ENCODE measurements around the gene CCNT2. TPM values are rescaled to one million over a fixed set of nuclear protein-coding genes. Genes with fewer than 3 reads are reported as not detected.
"Not testable (repeated sequence)": the region's sequence is repeated elsewhere in the genome, so short reads cannot be mapped to it uniquely, and the experiment has no call there.

Gene CCNT2
- polyA plus RNA-seq, 6 donors from 2014 or later = 28.9 to 37.3 (median 33.3) TPM

DNA sequence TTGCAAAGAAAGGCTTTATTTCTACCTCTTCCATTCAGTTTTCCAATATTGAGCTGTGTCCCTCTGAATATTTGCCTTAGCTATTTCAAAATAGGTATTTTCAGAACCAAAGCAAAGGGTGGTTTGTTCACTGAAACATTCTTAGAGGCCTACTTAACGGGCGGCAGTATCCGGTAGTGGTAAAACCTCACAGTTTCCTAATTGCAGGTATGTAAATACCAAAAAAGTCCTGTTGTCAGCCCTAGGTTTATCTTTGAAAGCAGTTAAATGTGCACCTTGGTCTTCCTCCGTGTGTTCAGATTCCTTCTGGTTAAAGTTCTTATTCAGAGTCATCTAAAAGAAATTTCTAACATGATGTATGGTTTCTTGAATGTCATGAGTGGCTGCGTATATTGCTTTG is 38.9 kb downstream of the CCNT2 start:
- H3K27me3 Mint-ChIP-seq = no peaks in the 10 kb centered on the region
- no peak overlapping the region for H3K27ac Mint-ChIP-seq
- no peak for DNase-seq
- no peak for ATAC-seq (ENCODE audit: low read depth in 2 of 2)
- peaks cover 16 to 19% of the 10 kb centered on the region in 2 donors for H3K36me3 Mint-ChIP-seq
- peaks cover 0 to 14% (median 8%) of the 10 kb centered on the region in 3 donors for H3K4me1 Mint-ChIP-seq
- H3K9me3 Mint-ChIP-seq = no peaks in the 10 kb centered on the region
- H3K4me3 Mint-ChIP-seq = no peak overlapping the region

- not testable (repeated sequence) for H3K27me3 Mint-ChIP-seq; H3K4me3 Mint-ChIP-seq; H3K4me1 Mint-ChIP-seq; H3K36me3 Mint-ChIP-seq; DNase-seq; H3K27ac Mint-ChIP-seq; ATAC-seq (ENCODE audit: low read depth in 2 of 2)
- peaks cover 0 to 22% (median 13%) of the 10 kb centered on the region in 7 donors for H3K9me3 Mint-ChIP-seq
These were observed 48.5 kb downstream of the CCNT2 start for GRCh38 chr2:134967166-134967565.

DNA sequence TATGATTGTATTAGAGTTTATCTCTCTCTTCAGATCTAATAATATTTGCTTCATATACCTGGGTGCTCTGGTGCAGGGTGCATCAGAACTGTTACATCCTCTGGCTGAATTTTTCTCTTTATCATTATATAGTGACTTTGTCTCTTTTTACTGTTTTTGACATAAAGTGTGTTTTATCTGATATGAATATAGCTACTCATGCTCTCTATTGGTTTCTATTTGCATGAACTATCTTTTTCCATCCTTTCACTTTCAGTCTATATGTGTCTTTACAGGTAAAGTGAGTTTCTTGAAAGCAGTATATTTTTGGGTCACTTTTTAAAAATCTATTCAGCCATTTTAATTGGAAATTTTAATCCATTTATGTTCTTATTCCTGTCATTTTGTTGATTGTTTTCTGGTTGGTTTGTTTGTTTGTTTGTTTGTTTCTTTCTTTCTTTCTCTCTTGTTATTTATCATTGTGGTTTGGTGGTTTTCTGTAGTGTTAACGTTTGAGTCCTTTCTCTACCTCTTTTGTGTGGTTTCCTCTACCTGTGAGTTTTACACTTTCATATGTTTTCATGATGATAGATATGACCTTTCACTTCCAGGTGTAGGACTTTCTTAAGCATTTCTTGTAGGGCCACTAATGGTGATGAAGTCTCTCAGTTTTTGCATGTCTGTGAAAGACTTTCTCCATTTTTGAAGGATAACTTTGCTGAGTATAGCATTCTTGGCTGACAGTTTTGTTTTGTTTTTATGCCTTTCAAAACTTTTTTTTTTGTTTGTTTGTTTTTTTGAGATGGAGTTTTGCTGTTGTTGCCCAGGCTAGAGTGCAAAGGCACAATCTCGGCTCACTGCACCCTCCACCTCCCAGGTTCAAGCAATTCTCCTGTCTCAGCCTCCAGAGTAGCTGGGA is 54.9 kb downstream of the CCNT2 start:
- ATAC-seq (ENCODE audit: low read depth in 2 of 2) = no peak
- Mint-ChIP-seq H3K9me3 (peaks cover 19 to 53% (median 38%) of the 10 kb centered on the region in 7 donors), H3K4me3 (peak overlapping the region in 1 of 8 donors; percentile 15), H3K27ac (no peak overlapping the region), H3K4me1 (peaks cover 0 to 3% (median 0%) of the 10 kb centered on the region in 3 donors), H3K36me3 (peaks cover 32% of the 10 kb centered on the region in 2 donors), H3K27me3 (peaks cover 0 to 4% (median 0%) of the 10 kb centered on the region in 3 donors)
- DNase-seq = no peak

DNA sequence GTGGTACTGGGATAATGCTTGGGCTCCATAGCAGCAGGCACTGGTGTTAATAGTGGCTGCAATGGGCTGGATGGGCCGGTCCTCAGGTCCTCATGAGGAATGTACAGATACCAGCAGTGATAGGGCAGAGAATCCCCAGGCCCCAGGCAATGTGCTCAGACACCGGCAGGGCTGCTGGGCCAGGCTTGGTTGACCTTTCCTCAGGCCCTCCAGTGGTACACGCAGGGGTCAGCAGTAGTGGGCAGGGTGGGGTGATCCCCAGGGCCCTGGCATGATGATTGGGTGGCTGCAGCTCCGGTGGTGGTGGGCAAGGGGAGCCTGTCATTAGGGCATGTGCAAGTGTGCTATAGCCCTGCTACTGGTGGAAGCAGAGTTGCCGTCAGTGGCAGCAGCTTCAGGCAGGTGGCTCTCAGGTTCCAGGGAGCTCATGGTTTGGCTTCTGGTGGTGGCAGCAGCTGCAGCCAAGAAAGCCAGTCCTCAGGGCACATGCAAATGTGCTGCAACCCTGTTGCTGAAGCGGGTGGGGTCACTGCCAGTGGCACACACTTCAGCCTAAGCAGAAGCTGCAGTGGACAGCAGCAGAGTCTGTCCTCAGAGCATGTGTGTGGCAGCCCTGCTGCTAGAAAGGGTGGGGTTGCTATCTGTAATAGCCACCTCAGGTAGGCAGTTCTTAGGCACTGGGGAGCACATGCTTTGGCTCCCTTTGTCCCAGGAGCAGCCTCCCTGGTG is 56.8 kb downstream of the CCNT2 start:
- H3K4me1 Mint-ChIP-seq = peaks cover 0 to 3% (median 0%) of the 10 kb centered on the region in 3 donors
- no peak for ATAC-seq (ENCODE audit: low read depth in 2 of 2)

DNA sequence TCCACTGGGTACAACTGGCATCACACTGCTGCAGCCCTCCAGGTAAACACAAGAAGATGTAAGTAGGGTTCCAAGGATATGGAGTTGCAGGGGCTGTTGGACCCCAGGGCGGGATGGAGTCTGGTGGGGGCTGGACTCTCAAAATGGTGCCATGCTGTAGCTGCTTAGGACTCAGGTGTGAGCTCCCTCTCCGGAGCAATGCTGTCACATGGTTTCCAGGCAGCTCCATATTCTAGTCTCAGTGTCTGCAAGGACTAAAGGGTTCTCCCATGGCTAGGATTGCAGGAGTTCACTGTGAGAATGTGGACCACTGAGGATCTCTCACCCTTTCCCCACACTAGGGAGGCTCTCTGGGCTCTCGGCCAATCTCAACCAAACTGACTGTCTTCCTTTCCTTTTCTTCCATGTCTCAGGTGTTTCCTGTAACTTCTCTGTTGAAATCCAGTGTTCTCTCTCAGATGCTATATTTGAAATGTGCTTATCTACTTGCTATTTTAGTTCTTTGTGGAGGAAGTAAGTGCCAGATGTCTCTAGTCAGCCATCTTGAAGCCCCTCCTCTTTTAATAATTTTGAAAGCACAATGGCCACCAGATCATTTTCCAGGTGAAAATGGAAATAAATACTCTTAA is 57.6 kb downstream of the CCNT2 start:
- DNase-seq (no peak), ATAC-seq (ENCODE audit: low read depth in 2 of 2) (no peak)
- H3K4me3 Mint-ChIP-seq = peak overlapping the region in 1 of 8 donors; percentile 45
- peaks cover 17 to 35% (median 28%) of the 10 kb centered on the region in 7 donors for H3K9me3 Mint-ChIP-seq
- H3K36me3 Mint-ChIP-seq = peaks cover 27 to 28% of the 10 kb centered on the region in 2 donors
- H3K4me1 Mint-ChIP-seq = peaks cover 0 to 3% (median 0%) of the 10 kb centered on the region in 3 donors
- no peak overlapping the region for H3K27ac Mint-ChIP-seq
- H3K27me3 Mint-ChIP-seq = no peaks in the 10 kb centered on the region

More for the DNA sequence above, 56.8 kb downstream of the CCNT2 start:
- peak overlapping the region in 1 of 8 donors; percentile 38 for H3K4me3 Mint-ChIP-seq
- H3K9me3 Mint-ChIP-seq = peaks cover 19 to 42% (median 31%) of the 10 kb centered on the region in 7 donors
- no peak for DNase-seq
- H3K27me3 Mint-ChIP-seq = peaks cover 0 to 4% (median 0%) of the 10 kb centered on the region in 3 donors
- peak overlapping the region in 1 of 6 donors; percentile 33 for H3K27ac Mint-ChIP-seq
- peaks cover 32% of the 10 kb centered on the region in 2 donors for H3K36me3 Mint-ChIP-seq

- H3K4me1 Mint-ChIP-seq; ATAC-seq (ENCODE audit: low read depth in 2 of 2); H3K4me3 Mint-ChIP-seq; DNase-seq; H3K27me3 Mint-ChIP-seq; H3K27ac Mint-ChIP-seq: not testable (repeated sequence)
- Mint-ChIP-seq H3K9me3 (peaks cover 14 to 31% (median 25%) of the 10 kb centered on the region in 7 donors), H3K36me3 (peaks cover 24 to 25% of the 10 kb centered on the region in 2 donors)
These were observed 58.5 kb downstream of the CCNT2 start for GRCh38 chr2:134977104-134977503.

DNA sequence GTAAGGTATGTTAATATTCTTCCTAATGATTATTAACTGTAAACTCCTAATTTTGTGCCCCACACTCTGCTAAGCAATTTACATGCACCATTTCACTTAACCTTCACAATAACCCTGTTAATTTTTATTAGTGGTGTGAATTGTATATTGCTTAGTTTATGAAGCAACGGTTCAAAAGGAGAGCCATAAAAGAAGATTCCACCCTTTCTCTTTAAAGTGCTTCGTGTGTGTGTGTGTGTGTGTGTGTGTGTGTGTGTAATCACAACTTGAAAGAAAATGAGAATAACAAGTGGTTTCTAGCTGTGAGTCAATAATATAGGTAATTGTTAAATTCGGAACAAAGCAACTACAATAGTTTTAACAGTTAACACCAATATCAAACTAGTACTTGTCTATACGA is 60.6 kb downstream of the CCNT2 start:
- Mint-ChIP-seq H3K9me3 (peaks cover 7 to 17% (median 11%) of the 10 kb centered on the region in 7 donors), H3K4me3 (no peak overlapping the region), H3K4me1 (peaks cover 0 to 3% (median 0%) of the 10 kb centered on the region in 3 donors), H3K27ac (no peak overlapping the region), H3K36me3 (peaks cover 9 to 11% of the 10 kb centered on the region in 2 donors), H3K27me3 (no peaks in the 10 kb centered on the region)
- no peak for ATAC-seq (ENCODE audit: low read depth in 2 of 2)
- no peak for DNase-seq

DNA sequence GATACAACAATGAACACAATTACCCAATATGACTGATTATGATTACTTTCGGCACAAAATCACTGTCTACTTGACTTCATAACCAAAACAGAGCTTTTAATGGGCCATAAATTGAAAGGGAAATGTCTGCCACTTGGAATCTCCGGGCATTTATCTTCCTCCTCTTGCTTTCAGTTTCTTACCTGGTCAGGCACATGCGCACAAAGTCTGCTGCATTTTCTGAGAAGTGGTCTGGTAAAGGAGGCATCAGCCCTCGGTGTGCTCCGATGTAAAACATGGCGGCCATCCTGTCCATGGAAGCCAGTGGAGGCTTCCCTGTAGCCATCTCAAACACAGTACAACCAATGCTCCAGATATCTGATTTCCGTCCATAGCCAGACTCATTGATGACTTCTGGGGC is 62.0 kb downstream of the CCNT2 start:
- H3K27ac Mint-ChIP-seq = no peak overlapping the region
- H3K36me3 Mint-ChIP-seq = peaks cover 0 to 5% of the 10 kb centered on the region in 2 donors

DNA sequence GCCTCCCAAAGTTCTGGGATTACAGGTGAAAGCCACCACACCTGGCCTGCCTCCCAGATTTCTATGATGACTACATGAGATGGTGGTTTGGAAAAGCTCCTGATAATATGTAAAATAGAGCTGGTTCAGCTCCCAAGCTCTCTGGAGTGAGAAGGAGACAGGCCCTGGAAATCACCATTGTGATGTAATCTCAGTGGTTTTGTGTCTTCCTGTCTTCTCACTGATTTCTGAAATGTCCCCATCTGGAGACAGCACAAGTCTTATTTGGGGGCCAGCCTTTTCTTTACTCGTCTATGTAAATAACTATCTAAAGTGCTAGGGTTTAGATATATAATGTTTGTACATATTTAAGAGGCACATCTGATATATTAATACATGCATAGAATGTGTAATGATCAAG is 64.0 kb downstream of the CCNT2 start:
- H3K36me3 Mint-ChIP-seq = peaks cover 0 to 5% of the 10 kb centered on the region in 2 donors
- H3K4me1 Mint-ChIP-seq = peaks cover 0 to 3% (median 0%) of the 10 kb centered on the region in 3 donors
- DNase-seq (no peak), ATAC-seq (ENCODE audit: low read depth in 2 of 2) (no peak)
- H3K9me3 Mint-ChIP-seq = peaks cover 0 to 6% (median 0%) of the 10 kb centered on the region in 7 donors
- H3K27ac Mint-ChIP-seq = no peak overlapping the region
- H3K27me3 Mint-ChIP-seq = no peaks in the 10 kb centered on the region
- no peak overlapping the region for H3K4me3 Mint-ChIP-seq

More for the DNA sequence above, 62.0 kb downstream of the CCNT2 start:
- Mint-ChIP-seq H3K4me1 (peaks cover 0 to 3% (median 0%) of the 10 kb centered on the region in 3 donors), H3K4me3 (no peak overlapping the region), H3K27me3 (no peaks in the 10 kb centered on the region), H3K9me3 (peaks cover 0 to 10% (median 1%) of the 10 kb centered on the region in 7 donors)
- ATAC-seq (ENCODE audit: low read depth in 2 of 2) (no peak), DNase-seq (no peak)

DNA sequence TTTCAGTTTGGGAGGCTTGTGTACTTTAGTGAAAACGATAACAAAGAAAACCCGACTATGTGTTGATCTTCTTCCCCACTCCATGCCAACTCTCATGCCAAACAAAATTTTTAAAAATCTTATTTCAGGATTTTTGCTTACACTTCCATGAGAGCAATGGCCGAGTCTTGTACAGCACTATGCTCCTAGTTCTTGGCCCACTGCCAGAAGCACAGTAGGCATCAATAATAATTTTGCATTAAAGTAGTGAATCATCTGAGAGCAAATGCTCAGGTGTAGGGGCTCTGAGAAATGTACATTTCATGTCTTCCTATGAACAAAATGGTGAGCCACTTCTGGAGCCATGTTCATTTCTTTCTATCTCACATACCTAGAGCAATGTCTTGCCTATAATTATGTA is 66.4 kb downstream of the CCNT2 start:
- Mint-ChIP-seq H3K4me3 (no peak overlapping the region), H3K9me3 (peaks cover 0 to 6% (median 0%) of the 10 kb centered on the region in 7 donors), H3K27me3 (no peaks in the 10 kb centered on the region), H3K4me1 (no peaks in the 10 kb centered on the region), H3K27ac (no peak overlapping the region), H3K36me3 (no peaks in the 10 kb centered on the region)
- ATAC-seq (ENCODE audit: low read depth in 2 of 2) (no peak), DNase-seq (no peak)

DNA sequence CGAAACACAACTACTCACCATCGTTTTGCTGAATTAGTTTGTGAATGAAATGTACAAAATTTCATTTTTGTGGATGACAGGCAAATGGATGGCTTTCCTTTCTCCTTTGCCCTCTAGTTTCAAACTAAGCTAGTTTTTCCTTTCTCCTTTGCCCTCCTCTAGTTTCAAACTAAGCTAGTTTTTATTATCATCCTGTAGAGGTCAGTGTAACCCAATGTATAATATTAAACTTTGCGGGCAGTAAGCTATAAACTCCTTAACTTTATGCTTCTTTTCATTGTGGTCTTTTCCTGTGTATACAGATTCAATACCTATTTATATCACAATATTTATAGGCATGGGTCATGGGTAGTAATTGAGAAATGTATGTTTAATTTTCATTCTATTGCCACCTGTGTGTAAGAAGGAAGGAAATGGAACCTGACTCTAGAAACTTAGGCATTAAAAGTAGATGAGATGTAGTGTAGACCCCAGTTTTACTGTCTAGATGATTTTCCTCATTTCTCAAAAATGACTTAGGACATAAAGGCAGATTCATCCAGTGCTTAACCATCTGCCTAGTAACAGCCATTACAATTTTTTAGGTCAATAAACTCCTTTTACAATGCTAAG is 70.5 kb downstream of the CCNT2 start:
- Mint-ChIP-seq H3K27ac (no peak overlapping the region), H3K4me1 (no peaks in the 10 kb centered on the region), H3K36me3 (no peaks in the 10 kb centered on the region), H3K27me3 (no peaks in the 10 kb centered on the region), H3K9me3 (peaks cover 0 to 4% (median 0%) of the 10 kb centered on the region in 7 donors), H3K4me3 (no peak overlapping the region)
- peak; percentile 9 for DNase-seq
- ATAC-seq (ENCODE audit: low read depth in 2 of 2) = no peak

DNA sequence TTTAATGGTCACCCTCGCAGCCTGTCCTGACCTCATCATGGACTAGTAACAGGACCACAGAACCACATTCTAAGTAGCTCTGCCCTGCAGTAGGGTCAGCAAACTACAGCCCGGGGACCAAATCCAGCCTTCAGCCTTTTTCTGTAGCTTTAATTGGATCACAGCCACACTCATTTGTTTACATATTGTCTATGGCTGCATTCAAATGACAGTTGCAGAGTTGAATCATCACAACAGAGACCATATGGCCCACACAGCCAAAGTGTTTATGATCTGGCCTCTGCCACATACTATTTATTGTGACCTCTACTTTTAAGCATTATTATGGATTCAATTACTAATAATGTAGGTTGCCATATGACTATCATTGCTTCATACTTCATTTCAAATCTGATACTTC is 80.9 kb downstream of the CCNT2 start:
- H3K27ac Mint-ChIP-seq = no peak overlapping the region
- H3K27me3 Mint-ChIP-seq = peaks cover 4 to 6% (median 5%) of the 10 kb centered on the region in 3 donors
- H3K9me3 Mint-ChIP-seq = no peaks in the 10 kb centered on the region
- no peak for DNase-seq
- H3K4me1 Mint-ChIP-seq = peaks cover 0 to 5% (median 4%) of the 10 kb centered on the region in 3 donors
- H3K4me3 Mint-ChIP-seq = no peak overlapping the region
- no peak for ATAC-seq (ENCODE audit: low read depth in 2 of 2)
- H3K36me3 Mint-ChIP-seq = no peaks in the 10 kb centered on the region

DNA sequence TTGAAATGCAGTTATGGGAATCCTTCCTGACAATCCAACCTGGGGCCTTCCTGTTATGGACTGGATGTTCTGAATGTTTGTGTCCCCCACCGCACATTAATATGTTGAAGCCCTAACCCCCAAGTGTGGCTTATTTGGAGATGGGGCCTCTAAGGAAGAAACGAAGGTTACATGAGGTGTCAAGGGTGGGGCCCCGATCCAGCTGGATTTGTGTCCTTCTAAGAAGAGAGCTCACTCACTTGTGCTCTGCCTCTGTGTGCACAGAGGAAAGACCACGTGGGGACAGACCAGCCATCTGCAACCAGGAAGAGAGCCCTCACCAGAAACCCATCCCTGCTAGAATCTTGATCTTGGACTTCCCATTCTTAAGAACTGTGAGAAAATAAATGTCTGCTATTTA is 84.2 kb downstream of the CCNT2 start:
- no peak overlapping the region for H3K27ac Mint-ChIP-seq
- no peaks in the 10 kb centered on the region for H3K36me3 Mint-ChIP-seq
- H3K9me3 Mint-ChIP-seq = no peaks in the 10 kb centered on the region
- no peak for ATAC-seq (ENCODE audit: low read depth in 2 of 2)
- H3K4me1 Mint-ChIP-seq = peaks cover 0 to 7% (median 5%) of the 10 kb centered on the region in 3 donors
- no peak for DNase-seq
- peaks cover 11 to 15% (median 13%) of the 10 kb centered on the region in 3 donors for H3K27me3 Mint-ChIP-seq
- no peak overlapping the region for H3K4me3 Mint-ChIP-seq
